ENCODE data around the gene MTM1.

The MTM1 gene

DNA sequence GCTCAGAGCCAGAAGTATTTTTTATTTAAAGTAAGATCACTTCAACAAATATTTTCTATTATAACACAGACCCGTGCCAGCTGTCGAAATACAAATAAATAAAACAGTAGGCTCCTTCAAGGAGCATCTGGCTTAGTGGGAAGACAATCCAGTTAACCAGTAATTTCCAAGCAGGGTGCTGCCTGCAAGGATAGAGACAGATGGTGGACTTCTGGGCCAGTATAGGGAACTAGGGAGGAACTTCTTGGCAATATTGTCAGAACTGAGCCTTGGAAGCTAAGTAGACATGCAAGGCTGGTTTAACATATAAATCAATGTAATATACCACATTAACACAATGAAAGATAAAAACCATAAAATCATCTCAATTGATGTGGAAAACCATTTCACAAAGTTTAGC, 107.8 kb downstream of the MTM1 start:
- Histone ChIP-seq H3K4me3 (ENCODE audit: low read depth, low read length) (no peak overlapping the region), H3K4me1 (ENCODE audit: control insufficient read depth, insufficient read depth, low read length) (no peaks in the 10 kb centered on the region), H3K36me3 (ENCODE audit: control insufficient read depth in 2 of 2, insufficient read depth in 1 of 2, low read length in 2 of 2) (no peaks in the 10 kb centered on the region), H3K27ac (ENCODE audit: extremely low read depth, low read depth, low read length) (no peak overlapping the region), H3K9me3 (ENCODE audit: control insufficient read depth, insufficient read depth, low read depth, low read length) (peaks cover 2% of the 10 kb centered on the region)
- ChIA-PET POLR2A (no interaction called here), CTCF (interaction anchor here (0.6 kb wide), 1 partner anchor 455 kb away, joined by 3 read pairs; no protein-coding TSS in a partner anchor)
- TF ChIP-seq ZNF266 (tag by site-specific recombination; IDR thresholded peaks at IDR 0.05; ENCODE audit: low read depth) (no peak), ZNF660 (tag by site-specific recombination; IDR thresholded peaks at IDR 0.05) (no peak), ZNF114 (tag by site-specific recombination; IDR thresholded peaks at IDR 0.05) (no peak), ZNF350 (tag by site-specific recombination; IDR thresholded peaks at IDR 0.05) (no peak), ZNF239 (tag by site-specific recombination; IDR thresholded peaks at IDR 0.05) (no peak), ZNF670 (tag by site-specific recombination; IDR thresholded peaks at IDR 0.05; ENCODE audit: low read depth) (no peak), KLF10 (tag by site-specific recombination; IDR thresholded peaks at IDR 0.05) (no peak), ZNF426 (tag by site-specific recombination; IDR thresholded peaks at IDR 0.05) (no peak), ZNF157 (tag by site-specific recombination; IDR thresholded peaks at IDR 0.05) (no peak), HOXA7 (CRISPR knock-in tag; IDR thresholded peaks at IDR 0.05; ENCODE audit: borderline replicate concordance) (no peak), ZSCAN16 (tag by site-specific recombination; IDR thresholded peaks at IDR 0.05) (no peak), FEZF1 (tag by site-specific recombination; IDR thresholded peaks at IDR 0.05) (no peak)
- TF ChIP-seq, protein P1, sequence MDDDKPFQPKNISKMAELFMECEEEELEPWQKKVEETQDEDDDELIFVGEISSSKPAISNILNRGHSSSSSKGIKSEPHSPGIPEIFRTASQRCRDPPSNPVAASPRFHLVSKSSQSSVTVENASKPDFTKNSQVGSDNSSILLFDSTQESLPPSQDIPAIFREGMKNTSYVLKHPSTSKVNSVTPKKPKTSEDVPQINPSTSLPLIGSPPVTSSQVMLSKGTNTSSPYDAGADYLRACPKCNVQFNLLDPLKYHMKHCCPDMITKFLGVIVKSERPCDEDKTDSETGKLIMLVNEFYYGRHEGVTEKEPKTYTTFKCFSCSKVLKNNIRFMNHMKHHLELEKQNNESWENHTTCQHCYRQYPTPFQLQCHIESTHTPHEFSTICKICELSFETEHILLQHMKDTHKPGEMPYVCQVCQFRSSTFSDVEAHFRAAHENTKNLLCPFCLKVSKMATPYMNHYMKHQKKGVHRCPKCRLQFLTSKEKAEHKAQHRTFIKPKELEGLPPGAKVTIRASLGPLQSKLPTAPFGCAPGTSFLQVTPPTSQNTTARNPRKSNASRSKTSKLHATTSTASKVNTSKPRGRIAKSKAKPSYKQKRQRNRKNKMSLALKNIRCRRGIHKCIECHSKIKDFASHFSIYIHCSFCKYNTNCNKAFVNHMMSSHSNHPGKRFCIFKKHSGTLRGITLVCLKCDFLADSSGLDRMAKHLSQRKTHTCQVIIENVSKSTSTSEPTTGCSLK (tag by site-specific recombination; IDR thresholded peaks at IDR 0.05), result no peak

DNA sequence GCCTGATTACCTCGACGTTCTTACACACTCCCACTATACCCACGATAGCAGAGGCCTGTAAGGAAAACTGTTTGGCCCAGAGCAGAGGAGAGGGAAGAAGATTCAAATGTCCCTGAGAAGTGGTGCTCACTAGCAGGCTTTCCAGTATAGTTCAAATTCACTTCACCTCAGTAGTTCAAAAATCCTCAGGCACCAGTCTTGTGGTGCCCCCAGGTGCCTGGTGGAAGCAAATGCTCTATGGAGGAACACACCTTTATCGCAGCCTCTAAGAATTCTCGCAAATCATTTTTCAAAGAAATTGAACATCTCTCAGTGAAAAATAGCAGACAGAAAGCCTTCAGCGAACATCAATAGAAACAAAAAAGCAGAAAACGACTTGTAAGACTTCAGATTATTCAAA, 112.6 kb downstream of the MTM1 start:
- ChIA-PET POLR2A (no interaction called here), CTCF (interaction anchor here (0.6 to 3.9 kb wide), 8 partner anchors 8 to 732 kb away, joined by 3 to 58 read pairs (median 3); no protein-coding TSS in a partner anchor)
- H3K4me1 ChIP-seq (ENCODE audit: control insufficient read depth, insufficient read depth, low read length), result no peaks in the 10 kb centered on the region
- no peak overlapping the region for H3K4me3 ChIP-seq (ENCODE audit: low read depth, low read length)
- TF ChIP-seq ZNF654 (tag by site-specific recombination; IDR thresholded peaks at IDR 0.05; ENCODE audit: low read depth), result peak; percentile 62
- no peak for TF ChIP-seq ZNF416 (tag by site-specific recombination; IDR thresholded peaks at IDR 0.05)
- TF ChIP-seq, protein P2, sequence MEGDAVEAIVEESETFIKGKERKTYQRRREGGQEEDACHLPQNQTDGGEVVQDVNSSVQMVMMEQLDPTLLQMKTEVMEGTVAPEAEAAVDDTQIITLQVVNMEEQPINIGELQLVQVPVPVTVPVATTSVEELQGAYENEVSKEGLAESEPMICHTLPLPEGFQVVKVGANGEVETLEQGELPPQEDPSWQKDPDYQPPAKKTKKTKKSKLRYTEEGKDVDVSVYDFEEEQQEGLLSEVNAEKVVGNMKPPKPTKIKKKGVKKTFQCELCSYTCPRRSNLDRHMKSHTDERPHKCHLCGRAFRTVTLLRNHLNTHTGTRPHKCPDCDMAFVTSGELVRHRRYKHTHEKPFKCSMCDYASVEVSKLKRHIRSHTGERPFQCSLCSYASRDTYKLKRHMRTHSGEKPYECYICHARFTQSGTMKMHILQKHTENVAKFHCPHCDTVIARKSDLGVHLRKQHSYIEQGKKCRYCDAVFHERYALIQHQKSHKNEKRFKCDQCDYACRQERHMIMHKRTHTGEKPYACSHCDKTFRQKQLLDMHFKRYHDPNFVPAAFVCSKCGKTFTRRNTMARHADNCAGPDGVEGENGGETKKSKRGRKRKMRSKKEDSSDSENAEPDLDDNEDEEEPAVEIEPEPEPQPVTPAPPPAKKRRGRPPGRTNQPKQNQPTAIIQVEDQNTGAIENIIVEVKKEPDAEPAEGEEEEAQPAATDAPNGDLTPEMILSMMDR (tag by site-specific recombination; IDR thresholded peaks at IDR 0.05), result peak; percentile 23; the same call in 1 of the 2 replicates
- H3K36me3 ChIP-seq (ENCODE audit: control insufficient read depth in 2 of 2, insufficient read depth in 1 of 2, low read length in 2 of 2), result no peaks in the 10 kb centered on the region
- H3K9me3 ChIP-seq (ENCODE audit: control insufficient read depth, insufficient read depth, low read depth, low read length), result peaks cover 2% of the 10 kb centered on the region
- no peak overlapping the region for H3K27ac ChIP-seq (ENCODE audit: extremely low read depth, low read depth, low read length)

DNA sequence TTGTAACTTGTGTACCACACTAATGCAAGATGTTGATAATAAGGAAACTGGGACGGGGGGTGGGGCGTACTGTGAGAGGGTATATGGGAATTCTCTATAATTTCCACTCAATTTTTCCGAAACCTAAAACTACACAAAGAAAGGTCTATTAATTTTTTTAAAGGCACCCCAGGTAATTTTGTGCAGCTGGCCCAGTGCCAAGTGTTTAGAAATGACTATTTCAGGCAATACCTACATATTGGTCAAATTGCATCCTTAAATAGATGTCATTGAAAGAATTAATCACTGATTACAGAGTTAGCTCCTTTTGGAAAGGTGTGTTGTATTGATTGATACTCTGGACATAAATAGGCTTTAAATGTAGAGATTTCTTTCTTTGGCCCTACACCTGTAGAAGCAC, 114.7 kb downstream of the MTM1 start:
- no peak overlapping the region for H3K4me3 ChIP-seq (ENCODE audit: low read depth, low read length)
- no peaks in the 10 kb centered on the region for H3K4me1 ChIP-seq (ENCODE audit: control insufficient read depth, insufficient read depth, low read length)
- TF ChIP-seq, protein P3, sequence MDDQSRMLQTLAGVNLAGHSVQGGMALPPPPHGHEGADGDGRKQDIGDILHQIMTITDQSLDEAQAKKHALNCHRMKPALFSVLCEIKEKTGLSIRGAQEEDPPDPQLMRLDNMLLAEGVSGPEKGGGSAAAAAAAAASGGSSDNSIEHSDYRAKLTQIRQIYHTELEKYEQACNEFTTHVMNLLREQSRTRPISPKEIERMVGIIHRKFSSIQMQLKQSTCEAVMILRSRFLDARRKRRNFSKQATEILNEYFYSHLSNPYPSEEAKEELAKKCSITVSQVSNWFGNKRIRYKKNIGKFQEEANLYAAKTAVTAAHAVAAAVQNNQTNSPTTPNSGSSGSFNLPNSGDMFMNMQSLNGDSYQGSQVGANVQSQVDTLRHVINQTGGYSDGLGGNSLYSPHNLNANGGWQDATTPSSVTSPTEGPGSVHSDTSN (CRISPR knock-in tag; IDR thresholded peaks at IDR 0.05), result no peak
- TF ChIP-seq ZFP3 (tag by site-specific recombination; IDR thresholded peaks at IDR 0.05; ENCODE audit: low read depth) (no peak), ZNF169 (tag by site-specific recombination; IDR thresholded peaks at IDR 0.05) (no peak), YY2 (tag by site-specific recombination; IDR thresholded peaks at IDR 0.05) (no peak), ZNF23 (tag by site-specific recombination; IDR thresholded peaks at IDR 0.05; ENCODE audit: borderline replicate concordance) (no peak)
- ChIA-PET CTCF (interaction anchor here (0.7 to 3.9 kb wide), 24 partner anchors 9 to 721 kb away, joined by 3 to 58 read pairs (median 4); partner anchors contain the start of gene MTMR1), POLR2A (interaction anchor here (0.6 to 1.7 kb wide), 2 partner anchors 12 to 75 kb away, joined by 3 to 4 read pairs; no protein-coding TSS in a partner anchor)
- H3K27ac ChIP-seq (ENCODE audit: extremely low read depth, low read depth, low read length), result no peak overlapping the region
- H3K9me3 ChIP-seq (ENCODE audit: control insufficient read depth, insufficient read depth, low read depth, low read length), result no peaks in the 10 kb centered on the region; the same call in 1 of the 2 replicates
- H3K36me3 ChIP-seq (ENCODE audit: control insufficient read depth in 2 of 2, insufficient read depth in 1 of 2, low read length in 2 of 2), result no peaks in the 10 kb centered on the region
